ENCODE measurements around the gene NAALADL2. TPM values are rescaled to one million over a fixed set of nuclear protein-coding genes. Genes with fewer than 3 reads are reported as not detected.

The NAALADL2 gene
- total RNA-seq, 1 donor from 2014 or later: 10.4 TPM

- Mint-ChIP-seq H3K9me3 (ENCODE audit: low read depth) (no peaks in the 10 kb centered on the region), H3K36me3 (ENCODE audit: insufficient read depth) (no peaks in the 10 kb centered on the region), H3K27ac (no peak overlapping the region), H3K4me1 (ENCODE audit: low read depth) (no peaks in the 10 kb centered on the region), H3K27me3 (no peaks in the 10 kb centered on the region), H3K4me3 (ENCODE audit: low read depth) (no peak overlapping the region)
- TF ChIP-seq, protein P1, sequence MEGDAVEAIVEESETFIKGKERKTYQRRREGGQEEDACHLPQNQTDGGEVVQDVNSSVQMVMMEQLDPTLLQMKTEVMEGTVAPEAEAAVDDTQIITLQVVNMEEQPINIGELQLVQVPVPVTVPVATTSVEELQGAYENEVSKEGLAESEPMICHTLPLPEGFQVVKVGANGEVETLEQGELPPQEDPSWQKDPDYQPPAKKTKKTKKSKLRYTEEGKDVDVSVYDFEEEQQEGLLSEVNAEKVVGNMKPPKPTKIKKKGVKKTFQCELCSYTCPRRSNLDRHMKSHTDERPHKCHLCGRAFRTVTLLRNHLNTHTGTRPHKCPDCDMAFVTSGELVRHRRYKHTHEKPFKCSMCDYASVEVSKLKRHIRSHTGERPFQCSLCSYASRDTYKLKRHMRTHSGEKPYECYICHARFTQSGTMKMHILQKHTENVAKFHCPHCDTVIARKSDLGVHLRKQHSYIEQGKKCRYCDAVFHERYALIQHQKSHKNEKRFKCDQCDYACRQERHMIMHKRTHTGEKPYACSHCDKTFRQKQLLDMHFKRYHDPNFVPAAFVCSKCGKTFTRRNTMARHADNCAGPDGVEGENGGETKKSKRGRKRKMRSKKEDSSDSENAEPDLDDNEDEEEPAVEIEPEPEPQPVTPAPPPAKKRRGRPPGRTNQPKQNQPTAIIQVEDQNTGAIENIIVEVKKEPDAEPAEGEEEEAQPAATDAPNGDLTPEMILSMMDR (IDR thresholded peaks at IDR 0.05; ENCODE audit: unreplicated experiment): no peak
- DNase-seq (ENCODE audit: low spot score, unreplicated experiment): no peak
Observed at GRCh38 chr3:175248832-175249231, 389.7 kb downstream of the NAALADL2 start.

DNA sequence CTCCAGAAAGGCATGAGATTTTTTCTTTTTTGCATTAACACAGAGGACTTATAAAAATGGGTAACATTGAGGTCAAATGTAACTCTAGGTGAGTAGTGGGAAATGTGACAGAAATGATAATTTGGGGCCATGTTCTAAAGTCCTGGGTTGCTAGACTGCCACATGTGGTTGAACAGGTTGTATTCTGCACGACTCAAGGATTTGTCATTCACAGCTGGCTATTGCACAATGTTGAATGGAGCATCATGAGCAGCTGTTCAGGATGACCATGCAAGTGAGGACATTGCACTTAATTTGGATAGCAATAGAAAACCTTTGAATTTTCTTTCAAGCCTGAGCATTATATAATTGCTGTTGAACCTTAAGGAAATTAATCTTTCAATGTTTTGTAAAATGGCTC is 396.6 kb downstream of the NAALADL2 start:
- Mint-ChIP-seq H3K27me3 (no peaks in the 10 kb centered on the region), H3K27ac (no peak overlapping the region), H3K36me3 (ENCODE audit: insufficient read depth) (no peaks in the 10 kb centered on the region), H3K4me1 (ENCODE audit: low read depth) (no peaks in the 10 kb centered on the region), H3K9me3 (ENCODE audit: low read depth) (no peaks in the 10 kb centered on the region), H3K4me3 (ENCODE audit: low read depth) (no peak overlapping the region)
- TF ChIP-seq, protein P1 (IDR thresholded peaks at IDR 0.05; ENCODE audit: unreplicated experiment): no peak
- no peak for DNase-seq (ENCODE audit: low spot score, unreplicated experiment)

DNA sequence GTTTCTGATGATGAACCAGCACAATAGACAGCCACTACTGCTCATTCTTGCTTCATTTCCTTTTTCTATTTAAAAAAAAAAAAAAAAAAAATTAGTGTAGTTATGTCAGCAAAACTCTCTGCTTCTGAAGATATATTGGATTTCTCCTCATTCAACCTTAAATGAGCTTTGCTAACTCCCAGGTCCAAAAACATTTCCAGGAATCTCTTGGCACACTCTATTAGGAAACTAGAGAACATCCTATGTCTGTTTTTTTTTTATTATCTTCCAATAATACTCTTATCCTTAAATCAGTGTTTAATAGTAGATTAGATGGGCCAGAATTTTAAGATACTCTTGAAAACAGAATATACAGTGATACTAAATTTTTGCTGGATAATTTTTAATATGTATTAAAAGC is 398.0 kb downstream of the NAALADL2 start:
- Mint-ChIP-seq H3K4me3 (ENCODE audit: low read depth) (no peak overlapping the region), H3K36me3 (ENCODE audit: insufficient read depth) (no peaks in the 10 kb centered on the region), H3K27ac (no peak overlapping the region), H3K9me3 (ENCODE audit: low read depth) (no peaks in the 10 kb centered on the region), H3K4me1 (ENCODE audit: low read depth) (peaks cover 2% of the 10 kb centered on the region), H3K27me3 (no peaks in the 10 kb centered on the region)
- DNase-seq (ENCODE audit: low spot score, unreplicated experiment): no peak
- TF ChIP-seq, protein P1 (IDR thresholded peaks at IDR 0.05; ENCODE audit: unreplicated experiment): no peak

DNA sequence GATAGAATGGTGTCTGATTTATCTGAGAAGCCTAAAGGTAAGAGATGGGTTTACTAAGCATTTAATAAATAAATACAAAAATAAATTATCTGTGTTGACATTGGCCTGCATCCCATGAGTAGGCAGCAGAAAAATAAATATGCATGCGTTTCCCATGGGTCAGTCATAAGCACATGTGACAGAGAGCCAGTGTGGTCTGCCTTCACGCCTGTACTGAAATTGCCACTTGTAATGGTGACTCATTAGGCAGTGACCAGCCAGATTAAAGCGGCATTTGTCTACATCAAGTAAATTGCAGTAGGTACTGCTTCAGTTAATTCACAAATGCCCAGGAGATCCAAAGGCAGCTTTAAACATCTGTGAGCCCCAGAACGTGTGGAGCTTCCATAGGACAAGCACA is 399.6 kb downstream of the NAALADL2 start:
- no peak overlapping the region for H3K4me3 Mint-ChIP-seq (ENCODE audit: low read depth)
- H3K27me3 Mint-ChIP-seq: no peaks in the 10 kb centered on the region
- TF ChIP-seq, protein P1 (IDR thresholded peaks at IDR 0.05; ENCODE audit: unreplicated experiment): no peak
- H3K36me3 Mint-ChIP-seq (ENCODE audit: insufficient read depth): no peaks in the 10 kb centered on the region
- H3K4me1 Mint-ChIP-seq (ENCODE audit: low read depth): peaks cover 2% of the 10 kb centered on the region
- no peak overlapping the region for H3K27ac Mint-ChIP-seq
- no peaks in the 10 kb centered on the region for H3K9me3 Mint-ChIP-seq (ENCODE audit: low read depth)
- no peak for DNase-seq (ENCODE audit: low spot score, unreplicated experiment)

GRCh38 chr3:175260145-175260794 is 401.1 kb downstream of the NAALADL2 start:
- TF ChIP-seq, protein P1 (IDR thresholded peaks at IDR 0.05; ENCODE audit: unreplicated experiment): no peak

More at GRCh38 chr3:175260145-175260794, 401.1 kb downstream of the NAALADL2 start:
- peaks cover 2% of the 10 kb centered on the region for H3K4me1 Mint-ChIP-seq (ENCODE audit: low read depth)
- DNase-seq (ENCODE audit: low spot score, unreplicated experiment): no peak
- no peaks in the 10 kb centered on the region for H3K9me3 Mint-ChIP-seq (ENCODE audit: low read depth)
- H3K27me3 Mint-ChIP-seq: no peaks in the 10 kb centered on the region
- no peaks in the 10 kb centered on the region for H3K36me3 Mint-ChIP-seq (ENCODE audit: insufficient read depth)
- H3K4me3 Mint-ChIP-seq (ENCODE audit: low read depth): no peak overlapping the region
- H3K27ac Mint-ChIP-seq: no peak overlapping the region
